HEK293T (cell line): Measurements from ENCODE around the gene WDR27.
"Not testable (repeated sequence)": the region's sequence is repeated elsewhere in the genome, so short reads cannot be mapped to it uniquely, and the experiment has no call there.

Experiments used
- CTCF ChIA-PET: fragments of 350-600 bp; formaldehyde crosslinking; extraction: SDS; loops from one replicate; lab custom pipeline; 2021; ENCODE audit warnings: antibody characterized with exemption, inconsistent platforms; lab: Yijun Ruan, JAX
- POLR2A ChIA-PET: fragments of 350-600 bp; formaldehyde crosslinking; extraction: SDS; loops from one replicate; lab custom pipeline; 2020; ENCODE audit warnings: antibody characterized with exemption, inconsistent platforms; lab: Yijun Ruan, JAX
- DNase-seq: peaks from one replicate; pipeline ENCODE4 v3.0.0; 2012; ENCODE audit warnings: mixed read lengths; ENCODE audit errors: extremely low spot score
- ARNT ChIP-seq: fragments of 450-650 bp; IDR thresholded peaks from 2 replicates; pipeline ENCODE4 v1.6.1; 2017; ENCODE audit warnings: mild to moderate bottlenecking
- BHLHE40 ChIP-seq: fragments of 450-650 bp; IDR thresholded peaks from 2 replicates; pipeline ENCODE4 v1.6.1; 2016; ENCODE audit warnings: mild to moderate bottlenecking, moderate library complexity, borderline replicate concordance
- CTBP1 ChIP-seq: fragments of 450-650 bp; IDR thresholded peaks from 2 replicates; pipeline ENCODE4 v1.6.1; 2016; ENCODE audit warnings: borderline replicate concordance
- ELF4 ChIP-seq: fragments of 450-650 bp; IDR thresholded peaks from 2 replicates; pipeline ENCODE4 v1.6.1; 2017; ENCODE audit warnings: antibody characterized with exemption
- FOXA1 ChIP-seq: fragments of 450-650 bp; IDR thresholded peaks from 2 replicates; pipeline ENCODE4 v1.6.1; 2016; ENCODE audit warnings: mild to moderate bottlenecking
- FOXK2 ChIP-seq: fragments of 450-650 bp; IDR thresholded peaks from 2 replicates; pipeline ENCODE4 v1.6.1; 2016; ENCODE audit warnings: mild to moderate bottlenecking
- FOXM1 ChIP-seq: fragments of 450-650 bp; IDR thresholded peaks from 2 replicates; pipeline ENCODE4 v1.6.1; 2017; ENCODE audit warnings: mild to moderate bottlenecking, borderline replicate concordance
- HDGF ChIP-seq: fragments of 450-650 bp; IDR thresholded peaks from 2 replicates; pipeline ENCODE4 v1.6.1; 2017; ENCODE audit warnings: antibody characterized with exemption, borderline replicate concordance
- L3MBTL2 ChIP-seq: fragments of 450-650 bp; conservative IDR thresholded peaks from 2 replicates; pipeline ENCODE4 v1.6.1; 2016; ENCODE audit warnings: mild to moderate bottlenecking
- LEF1 ChIP-seq: fragments of 450-650 bp; IDR thresholded peaks from 2 replicates; pipeline ENCODE4 v1.6.1; 2017; ENCODE audit warnings: mild to moderate bottlenecking, borderline replicate concordance
- NFRKB ChIP-seq: fragments of 450-650 bp; IDR thresholded peaks from 2 replicates; pipeline ENCODE4 v1.6.1; 2016; ENCODE audit warnings: mild to moderate bottlenecking, moderate library complexity
- PKNOX1 ChIP-seq: fragments of 450-650 bp; IDR thresholded peaks from 2 replicates; pipeline ENCODE4 v1.6.1; 2016
- SP1 ChIP-seq: fragments of 450-650 bp; IDR thresholded peaks from 2 replicates; pipeline ENCODE4 v1.6.1; 2017
- SUZ12 ChIP-seq: fragments of 450-650 bp; IDR thresholded peaks from 2 replicates; pipeline ENCODE4 v1.6.1; 2016; ENCODE audit warnings: mild to moderate bottlenecking
- TARDBP ChIP-seq: fragments of 450-650 bp; IDR thresholded peaks from 2 replicates; pipeline ENCODE4 v1.6.1; 2016
- ZNF384 ChIP-seq: fragments of 450-650 bp; IDR thresholded peaks from 2 replicates; pipeline ENCODE4 v1.6.1; 2016

WDR27 gene

DNA sequence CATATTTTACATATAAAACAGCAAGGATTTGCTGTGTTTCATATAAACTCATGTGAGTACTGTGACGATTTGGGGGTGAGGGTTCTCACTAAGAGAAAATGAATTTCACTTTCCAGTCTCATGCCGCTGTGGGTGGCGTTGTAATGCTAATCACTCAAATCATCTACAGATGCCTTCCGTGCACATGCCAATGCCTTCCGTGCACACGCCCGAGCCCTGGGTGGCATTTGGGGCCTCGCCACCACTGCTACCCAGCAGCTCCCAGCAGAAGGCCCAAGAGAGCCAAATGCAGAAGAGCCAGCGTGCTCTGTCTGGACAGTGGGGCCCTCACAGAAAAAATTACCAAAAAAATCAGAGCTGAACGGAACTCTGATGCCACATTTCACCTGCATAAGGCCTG lies 53.7 kb downstream of the WDR27 start:
- DNase-seq = no peak
- ChIA-PET POLR2A (no interaction called here), CTCF (no interaction called here)
- TF ChIP-seq FOXK2 = no peak
- no peak for TF ChIP-seq TARDBP
- no peak for TF ChIP-seq ARNT
- TF ChIP-seq NFRKB = no peak
- TF ChIP-seq ELF4 = no peak
- no peak for TF ChIP-seq LEF1
- no peak for TF ChIP-seq BHLHE40
- TF ChIP-seq FOXM1 = no peak
- TF ChIP-seq PKNOX1 = no peak
- no peak for TF ChIP-seq ZNF384
- no peak for TF ChIP-seq CTBP1
- TF ChIP-seq SUZ12 = no peak
- no peak for TF ChIP-seq HDGF

- CTCF ChIA-PET = no interaction called here
- no peak for DNase-seq
- no peak for TF ChIP-seq LEF1
- POLR2A ChIA-PET = no interaction called here
Observed at GRCh38 chr6:169647637-169648036, 54.2 kb downstream of the WDR27 start.

DNA sequence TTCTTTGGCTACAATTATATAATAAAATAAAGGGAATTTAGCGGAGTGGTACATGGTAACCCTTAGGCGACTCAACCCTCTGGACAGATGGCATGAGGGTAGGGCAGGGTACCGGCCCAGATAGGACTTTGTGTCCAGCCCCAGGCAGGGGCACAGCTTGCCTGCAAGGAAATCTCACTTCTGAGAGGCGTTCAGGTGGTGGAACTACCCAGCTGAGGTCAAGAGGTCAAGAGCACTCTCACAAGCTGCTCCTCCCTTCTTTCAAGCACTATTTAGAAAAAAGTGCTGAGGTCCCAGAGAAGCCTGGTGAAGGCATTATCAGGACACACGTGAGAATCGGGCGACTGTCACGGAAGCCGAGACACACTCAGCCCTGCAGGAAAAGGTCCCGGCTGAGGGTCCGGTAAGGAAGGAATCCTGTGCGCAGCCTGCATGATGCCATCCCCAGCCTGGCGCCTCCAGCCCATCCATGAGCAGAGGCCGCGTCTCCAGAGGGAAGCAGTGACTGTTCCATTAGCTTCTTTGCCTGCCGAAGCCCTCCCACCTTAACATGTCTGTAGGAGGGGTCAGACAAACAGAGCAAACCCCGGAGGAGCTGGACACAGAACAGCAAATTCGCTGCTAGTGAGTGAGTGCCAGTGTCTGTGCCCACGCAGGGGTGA lies 54.8 kb downstream of the WDR27 start:
- DNase-seq = no peak
- TF ChIP-seq FOXA1 = no peak
- TF ChIP-seq NFRKB = no peak
- TF ChIP-seq L3MBTL2 = no peak
- TF ChIP-seq BHLHE40 = no peak
- CTCF ChIA-PET = no interaction called here
- POLR2A ChIA-PET = no interaction called here

GRCh38 chr6:169645459-169645858 lies 56.4 kb downstream of the WDR27 start:
- POLR2A ChIA-PET, CTCF ChIA-PET, DNase-seq: not testable (repeated sequence)

GRCh38 chr6:169643521-169643920 lies 58.3 kb downstream of the WDR27 start:
- no peak for DNase-seq
- ChIA-PET CTCF (no interaction called here), POLR2A (no interaction called here)
- TF ChIP-seq BHLHE40 = no peak
- no peak for TF ChIP-seq NFRKB
- no peak for TF ChIP-seq SP1
- TF ChIP-seq FOXA1 = no peak
- no peak for TF ChIP-seq ZNF384
- no peak for TF ChIP-seq ARNT
- no peak for TF ChIP-seq FOXM1
- no peak for TF ChIP-seq SUZ12
- no peak for TF ChIP-seq HDGF

GRCh38 chr6:169642455-169642854 lies 59.4 kb downstream of the WDR27 start:
- POLR2A ChIA-PET = no interaction called here
- no peak for DNase-seq
- CTCF ChIA-PET = no interaction called here
- TF ChIP-seq TARDBP (no peak), NFRKB (no peak), SUZ12 (no peak), HDGF (no peak), ZNF384 (no peak), SP1 (no peak), FOXA1 (no peak), LEF1 (no peak), ARNT (no peak), FOXK2 (no peak), CTBP1 (no peak), BHLHE40 (no peak), PKNOX1 (no peak), FOXM1 (no peak), ELF4 (no peak), L3MBTL2 (no peak)

DNA sequence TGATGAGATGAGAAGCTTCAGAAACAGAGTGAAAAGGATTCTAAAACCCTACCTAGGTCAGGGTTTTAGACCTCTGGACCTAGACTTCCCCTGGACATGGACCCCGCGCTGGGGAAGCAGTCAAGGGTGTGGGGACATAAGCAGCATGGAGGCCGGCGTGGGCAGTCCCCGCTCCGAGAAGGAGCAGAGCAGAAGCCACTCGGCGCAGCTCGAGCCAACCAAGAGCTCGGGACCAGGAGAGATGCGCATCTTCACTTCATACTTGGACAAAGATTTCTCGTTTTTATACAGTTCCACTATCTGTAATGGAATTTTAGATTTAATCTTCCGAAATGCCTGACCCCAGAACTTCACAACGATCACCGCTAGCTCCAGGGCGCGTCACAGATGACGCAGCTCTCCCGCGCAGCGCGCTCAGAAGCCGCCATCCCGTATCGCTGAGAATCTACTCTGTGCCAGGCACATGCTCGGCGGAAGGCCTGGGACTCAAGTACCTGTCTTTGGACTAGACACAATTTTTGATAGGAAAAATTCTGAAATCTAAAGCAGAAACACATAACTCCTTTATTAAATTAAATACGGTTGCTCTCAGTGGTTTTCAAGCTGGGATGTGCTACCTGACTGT lies 60.3 kb downstream of the WDR27 start:
- no peak for DNase-seq
- POLR2A ChIA-PET = no interaction called here
- CTCF ChIA-PET = no interaction called here
- TF ChIP-seq NFRKB (no peak), SP1 (no peak), HDGF (no peak), L3MBTL2 (no peak), LEF1 (no peak), FOXM1 (no peak), ELF4 (no peak), CTBP1 (no peak), TARDBP (no peak), FOXA1 (no peak), PKNOX1 (no peak), ARNT (no peak), FOXK2 (no peak), BHLHE40 (no peak), SUZ12 (no peak), ZNF384 (no peak)
